Liver (tissue), 9 donors: ENCODE results near the gene FCHO2. TPM values are rescaled to one million over a fixed set of nuclear protein-coding genes. Genes with fewer than 3 reads are reported as not detected.

Experiments
- DNase-seq: peaks from one replicate; pipeline ENCODE4 v3.0.0-alpha.2; 2017; ENCODE audit warnings: low spot score
- H3K27ac ChIP-seq, 2 donors: one replicate each; pipeline ENCODE4 v1.7.0; 2013; ENCODE audit warnings: inconsistent platforms in 2 of 2, low read length in 2 of 2, control low read depth in 1 of 2, low read depth in 1 of 2, mild to moderate bottlenecking in 1 of 2
- H3K27me3 ChIP-seq, 4 donors: one replicate each; pipeline versions ENCODE4 v1.6.1 to v1.7.0; 2013; ENCODE audit warnings: low read length in 3 of 4, inconsistent platforms in 1 of 4, mild to moderate bottlenecking in 1 of 4, moderate library complexity in 1 of 4; ENCODE audit not compliant: control insufficient read depth in 4 of 4, insufficient read depth in 4 of 4
- H3K36me3 ChIP-seq, 4 donors: one replicate each; pipeline versions ENCODE4 v1.6.1 to v1.7.0; 2013; ENCODE audit warnings: low read length in 3 of 4, mild to moderate bottlenecking in 3 of 4, low read depth in 1 of 4, moderate library complexity in 1 of 4; ENCODE audit not compliant: control insufficient read depth in 4 of 4, insufficient read depth in 3 of 4
- H3K4me1 ChIP-seq, 4 donors: one replicate each; pipeline versions ENCODE4 v1.6.1 to v1.7.0; 2013; ENCODE audit warnings: low read length in 3 of 4, mild to moderate bottlenecking in 3 of 4, moderate library complexity in 1 of 4; ENCODE audit not compliant: control insufficient read depth in 4 of 4, insufficient read depth in 4 of 4
- H3K4me3 ChIP-seq, 3 donors: one replicate each; pipeline versions ENCODE4 v1.6.1 to v1.7.0; 2013; ENCODE audit warnings: low read length in 3 of 3, control low read depth in 1 of 3, low read depth in 1 of 3, mild to moderate bottlenecking in 1 of 3
- H3K9ac ChIP-seq, 2 donors: one replicate each; pipeline ENCODE4 v1.7.0; 2013; ENCODE audit warnings: low read length in 2 of 2, mild to moderate bottlenecking in 2 of 2, moderate library complexity in 2 of 2, control low read depth in 1 of 2, low read depth in 1 of 2
- H3K9me3 ChIP-seq, 4 donors: one replicate each; pipeline versions ENCODE4 v1.6.1 to v1.7.0; 2013; ENCODE audit warnings: low read length in 3 of 4; ENCODE audit not compliant: control insufficient read depth in 4 of 4
- ATF3 ChIP-seq: IDR thresholded peaks from 2 replicates; pipeline ENCODE4 v1.6.1; 2016; ENCODE audit warnings: antibody characterized with exemption
- EGR1 ChIP-seq, 2 donors: IDR thresholded peaks; 2 replicates each; pipeline ENCODE4 v1.6.1; 2016 to 2018; ENCODE audit warnings: antibody characterized with exemption in 2 of 2, low read depth in 2 of 2
- FOXA1 ChIP-seq: IDR thresholded peaks from 2 replicates; pipeline ENCODE4 v1.6.1; 2016; ENCODE audit warnings: antibody characterized with exemption
- FOXA2 ChIP-seq: IDR thresholded peaks from 2 replicates; pipeline ENCODE4 v1.6.1; 2016; ENCODE audit warnings: antibody characterized with exemption
- HNF4A ChIP-seq, 2 donors: conservative IDR thresholded peaks; 2 replicates each; pipeline ENCODE4 v1.6.1; 2016; ENCODE audit warnings: antibody characterized with exemption in 2 of 2, mild to moderate bottlenecking in 2 of 2
- HNF4G ChIP-seq: IDR thresholded peaks from 2 replicates; pipeline ENCODE4 v1.6.1; 2016; ENCODE audit warnings: antibody characterized with exemption
- MAX ChIP-seq: IDR thresholded peaks from 2 replicates; pipeline ENCODE4 v1.6.1; 2016; ENCODE audit warnings: antibody characterized with exemption
- NR2F2 ChIP-seq: IDR thresholded peaks from 2 replicates; pipeline ENCODE4 v1.6.1; 2016; ENCODE audit warnings: antibody characterized with exemption
- RAD21 ChIP-seq, 2 donors: IDR thresholded peaks; 2 replicates each; pipeline ENCODE4 v1.6.1; 2016; ENCODE audit warnings: antibody characterized with exemption in 2 of 2, mild to moderate bottlenecking in 2 of 2
- RXRA ChIP-seq, 2 donors: IDR thresholded peaks; 2 replicates each; pipeline ENCODE4 v1.6.1; 2017 to 2018; ENCODE audit warnings: antibody characterized with exemption in 2 of 2, mild to moderate bottlenecking in 1 of 2
- SP1 ChIP-seq: IDR thresholded peaks from 2 replicates; pipeline ENCODE4 v1.6.1; 2018; ENCODE audit warnings: antibody characterized with exemption, mild to moderate bottlenecking
- TAF1 ChIP-seq: conservative IDR thresholded peaks from 2 replicates; pipeline ENCODE4 v1.6.1; 2016; ENCODE audit warnings: antibody characterized with exemption, mild to moderate bottlenecking
- YY1 ChIP-seq: IDR thresholded peaks from 2 replicates; pipeline ENCODE4 v1.6.1; 2016; ENCODE audit warnings: antibody characterized with exemption, mild to moderate bottlenecking
- ZBTB33 ChIP-seq: IDR thresholded peaks from 2 replicates; pipeline ENCODE4 v1.6.1; 2016; ENCODE audit warnings: antibody characterized with exemption
- WGBS: extraction: QIAGEN DNeasy Blood & Tissue Kit; methylation state at CpG from one replicate; pipeline ENCODE4 v1.1.7; 2013; 5-methylcytosine and 5-hydroxymethylcytosine counted together
- polyA plus RNA-seq, 2 donors: library from polyadenylated mRNA; stranded (reverse) in 1 of 2; unstranded in 1 of 2; fragments of 200-250 nt in 1 of 2; fragments of >200 nt in 1 of 2; fragmentation: Nextera tagmentation in 1 of 2; extraction: Ambion mirVana in 1 of 2; gene quantifications; one replicate each; pipeline versions ENCODE4 v1.2.1 to v1.2.3, GENCODE V29; 2013 to 2015
- total RNA-seq, 2 donors: library from RNA; depleted of rRNA; stranded (reverse); fragments of >200 nt; gene quantifications; one replicate each; pipeline ENCODE4 v1.2.3, GENCODE V29; 2014
- donor health status: healthy.
- donor health status: healthy.
- donor health status: healthy.
- donor health status: healthy.
- donor health status: healthy.

Gene FCHO2
- total and polyA plus RNA-seq, 4 donors = 5.3 to 37.5 (median 9.3) TPM

- 81% methylated on average over 3 of the region's 3 CpGs for WGBS
- Histone ChIP-seq H3K27me3 (no peaks in the 10 kb centered on the region), H3K9me3 (no peaks in the 10 kb centered on the region), H3K4me3 (no peak overlapping the region), H3K36me3 (no peaks in the 10 kb centered on the region), H3K9ac (no peak overlapping the region), H3K27ac (no peak overlapping the region), H3K4me1 (no peaks in the 10 kb centered on the region)
- DNase-seq = no peak
- no peak for TF ChIP-seq RXRA (IDR thresholded peaks at IDR 0.05)
- no peak for TF ChIP-seq MAX
- TF ChIP-seq TAF1 = no peak
- no peak for TF ChIP-seq ATF3
- TF ChIP-seq HNF4A (conservative IDR thresholded peaks at IDR 0.05) = no peak
- no peak for TF ChIP-seq HNF4G
- TF ChIP-seq NR2F2 = no peak
- TF ChIP-seq RAD21 (IDR thresholded peaks at IDR 0.05) = no peak
- TF ChIP-seq SP1 = no peak
- TF ChIP-seq ZBTB33 = no peak
- no peak for TF ChIP-seq YY1
- TF ChIP-seq EGR1 (IDR thresholded peaks at IDR 0.05; ENCODE audit: low read depth in 2 of 2) = no peak
- TF ChIP-seq FOXA1 = no peak
Measured at GRCh38 chr5:73131711-73132425, 176.0 kb downstream of the FCHO2 start.

- H3K27ac ChIP-seq = no peak overlapping the region
- DNase-seq = no peak
- TF ChIP-seq RAD21 (IDR thresholded peaks at IDR 0.05) (no peak), TAF1 (no peak), EGR1 (IDR thresholded peaks at IDR 0.05; ENCODE audit: low read depth in 2 of 2) (no peak), RXRA (IDR thresholded peaks at IDR 0.05) (no peak), FOXA2 (no peak), YY1 (no peak)
- WGBS = 86% methylated on average over 2 of the region's 2 CpGs
- no peaks in the 10 kb centered on the region for H3K9me3 ChIP-seq
- H3K27me3 ChIP-seq = no peaks in the 10 kb centered on the region
- no peaks in the 10 kb centered on the region for H3K4me1 ChIP-seq
- no peak overlapping the region for H3K9ac ChIP-seq
- no peak overlapping the region for H3K4me3 ChIP-seq
- no peaks in the 10 kb centered on the region for H3K36me3 ChIP-seq
Measured at GRCh38 chr5:73132759-73133158, 176.9 kb downstream of the FCHO2 start.

- Histone ChIP-seq H3K27ac (no peak overlapping the region), H3K4me3 (no peak overlapping the region), H3K4me1 (no peaks in the 10 kb centered on the region), H3K9me3 (no peaks in the 10 kb centered on the region), H3K36me3 (no peaks in the 10 kb centered on the region), H3K27me3 (no peaks in the 10 kb centered on the region), H3K9ac (no peak overlapping the region)
- TF ChIP-seq FOXA1 (no peak), MAX (no peak), ATF3 (no peak)
- 93% methylated on average over 3 of the region's 3 CpGs for WGBS
- no peak for DNase-seq
Measured at GRCh38 chr5:73135021-73135420, 179.2 kb downstream of the FCHO2 start.
